Activated naive CD4-positive, alpha-beta T cell treated with anti-CD3 and anti-CD28 coated beads, Interleukin-2, amount 10 ng/mL, durations not matched to agents 7 days and 5 days (primary cell): ENCODE measurements around the gene CHI3L1.
"Not testable (repeated sequence)": the region's sequence is repeated elsewhere in the genome, so short reads cannot be mapped to it uniquely, and the experiment has no call there.

Experiments used
- CTCF ChIA-PET: fragments of 350-600 bp; sonication (Branson Sonifier 250); formaldehyde crosslinking; loops from one replicate; lab custom pipeline; 2021; ENCODE audit warnings: antibody characterized with exemption; lab: Charles Lee
- DNase-seq: peaks from one replicate; pipeline ENCODE4 v3.0.0-alpha.2; 2020
- H3K27ac Mint-ChIP-seq: one replicate; pipeline ENCODE4 v1.8.0; 2021; ENCODE audit warnings: mild to moderate bottlenecking, moderate library complexity, mixed read lengths
- H3K27me3 Mint-ChIP-seq: one replicate; pipeline ENCODE4 v1.8.0; 2021; ENCODE audit warnings: mild to moderate bottlenecking, mixed read lengths
- H3K36me3 Mint-ChIP-seq: one replicate; pipeline ENCODE4 v1.8.0; 2021; ENCODE audit warnings: mixed read lengths
- H3K4me1 Mint-ChIP-seq: one replicate; pipeline ENCODE4 v1.8.0; 2021; ENCODE audit warnings: mixed read lengths
- H3K4me3 Mint-ChIP-seq: one replicate; pipeline ENCODE4 v1.8.0; 2021; ENCODE audit warnings: mild to moderate bottlenecking, moderate library complexity, mixed read lengths
- H3K9me3 Mint-ChIP-seq: one replicate; pipeline ENCODE4 v1.8.0; 2021; ENCODE audit warnings: mixed read lengths

Gene CHI3L1

GRCh38 chr1:203186446-203187303 lies at the start of gene CHI3L1:
Gene CHI3L1, minus strand, starts transcription at chr1:203186704. Its CDS starts 81 bp downstream, at chr1:203186623.
- no peak within 1 kb of the TSS for H3K27ac Mint-ChIP-seq
- H3K27me3 Mint-ChIP-seq, result peaks cover 22% of the 10 kb centered on the region
- no peak for DNase-seq
- H3K4me1 Mint-ChIP-seq, result no peaks in the 10 kb centered on the region
- H3K4me3 Mint-ChIP-seq, result no peak within 1 kb of the TSS
- H3K36me3 Mint-ChIP-seq, result no peaks in the 10 kb centered on the region
- H3K9me3 Mint-ChIP-seq, result no peaks in the 10 kb centered on the region
- CTCF ChIA-PET, result no interaction called here

GRCh38 chr1:203234901-203235300 lies 48.4 kb upstream of the CHI3L1 start:
- CTCF ChIA-PET, H3K36me3 Mint-ChIP-seq, H3K27ac Mint-ChIP-seq, DNase-seq, H3K4me3 Mint-ChIP-seq, H3K4me1 Mint-ChIP-seq: not testable (repeated sequence)
- Mint-ChIP-seq H3K27me3 (peaks cover 53% of the 10 kb centered on the region), H3K9me3 (peaks cover 13% of the 10 kb centered on the region)

GRCh38 chr1:203229471-203230135 lies 43.1 kb upstream of the CHI3L1 start, which contains the start of gene CHIT1:
Gene CHIT1, minus strand, starts transcription at chr1:203229673. Its CDS starts 37 bp downstream, at chr1:203229636.
- H3K4me1 Mint-ChIP-seq, result no peaks in the 10 kb centered on the region
- H3K27me3 Mint-ChIP-seq, result peaks cover 67% of the 10 kb centered on the region
- no peak for DNase-seq
- CTCF ChIA-PET, result no interaction called here
- H3K27ac Mint-ChIP-seq, result no peak within 1 kb of the TSS
- H3K9me3 Mint-ChIP-seq, result peaks cover under 1% of the 10 kb centered on the region
- H3K36me3 Mint-ChIP-seq, result no peaks in the 10 kb centered on the region
- H3K4me3 Mint-ChIP-seq, result no peak within 1 kb of the TSS

GRCh38 chr1:203228670-203229069 lies 42.2 kb upstream of the CHI3L1 start:
- DNase-seq, result no peak
- Mint-ChIP-seq H3K9me3 (no peaks in the 10 kb centered on the region), H3K4me1 (no peaks in the 10 kb centered on the region), H3K36me3 (no peaks in the 10 kb centered on the region), H3K27me3 (peaks cover 66% of the 10 kb centered on the region), H3K27ac (no peak overlapping the region), H3K4me3 (no peak overlapping the region)
- CTCF ChIA-PET, result interaction anchor here (1.4 kb wide), 1 partner anchor 13 kb away, joined by 5 read pairs; no protein-coding TSS in a partner anchor

- no peak for DNase-seq
- Mint-ChIP-seq H3K4me1 (no peaks in the 10 kb centered on the region), H3K27ac (no peak overlapping the region), H3K27me3 (peaks cover 65% of the 10 kb centered on the region), H3K9me3 (no peaks in the 10 kb centered on the region), H3K4me3 (no peak overlapping the region), H3K36me3 (no peaks in the 10 kb centered on the region)
- CTCF ChIA-PET, result interaction anchor here (1.4 kb wide), 1 partner anchor 12 kb away, joined by 5 read pairs; no protein-coding TSS in a partner anchor
These were observed 41.0 kb upstream of the CHI3L1 start for GRCh38 chr1:203227371-203228083.

GRCh38 chr1:203225071-203225470 lies 38.6 kb upstream of the CHI3L1 start:
- Mint-ChIP-seq H3K27ac (no peak overlapping the region), H3K4me1 (no peaks in the 10 kb centered on the region), H3K36me3 (no peaks in the 10 kb centered on the region), H3K27me3 (peaks cover 60% of the 10 kb centered on the region), H3K4me3 (no peak overlapping the region), H3K9me3 (no peaks in the 10 kb centered on the region)
- DNase-seq, result no peak
- CTCF ChIA-PET, result interaction anchor here (1.4 to 1.5 kb wide), 2 partner anchors 9 to 116 kb away, joined by 3 to 5 read pairs; no protein-coding TSS in a partner anchor

GRCh38 chr1:203223012-203223775 lies 36.7 kb upstream of the CHI3L1 start:
- no peaks in the 10 kb centered on the region for H3K4me1 Mint-ChIP-seq
- no peak for DNase-seq
- no peak overlapping the region for H3K27ac Mint-ChIP-seq
- no peaks in the 10 kb centered on the region for H3K36me3 Mint-ChIP-seq
- H3K9me3 Mint-ChIP-seq, result no peaks in the 10 kb centered on the region
- H3K4me3 Mint-ChIP-seq, result no peak overlapping the region
- peaks cover 55% of the 10 kb centered on the region for H3K27me3 Mint-ChIP-seq
- CTCF ChIA-PET, result interaction anchor here (0.6 to 1.5 kb wide), 2 partner anchors 105 to 118 kb away, joined by 3 read pairs; no protein-coding TSS in a partner anchor

GRCh38 chr1:203219934-203220333 lies 33.4 kb upstream of the CHI3L1 start:
- H3K4me1 Mint-ChIP-seq, result no peaks in the 10 kb centered on the region
- no peak overlapping the region for H3K4me3 Mint-ChIP-seq
- H3K27me3 Mint-ChIP-seq, result peaks cover 63% of the 10 kb centered on the region
- no peaks in the 10 kb centered on the region for H3K9me3 Mint-ChIP-seq
- DNase-seq, result no peak
- CTCF ChIA-PET, result interaction anchor here (1.1 to 8.5 kb wide), 2 partner anchors 47 to 179 kb away, joined by 3 to 122 read pairs; no protein-coding TSS in a partner anchor
- no peak overlapping the region for H3K27ac Mint-ChIP-seq
- H3K36me3 Mint-ChIP-seq, result no peaks in the 10 kb centered on the region

GRCh38 chr1:203219171-203219570 lies 32.7 kb upstream of the CHI3L1 start:
- H3K4me3 Mint-ChIP-seq, result no peak overlapping the region
- H3K4me1 Mint-ChIP-seq, result no peaks in the 10 kb centered on the region
- H3K9me3 Mint-ChIP-seq, result no peaks in the 10 kb centered on the region
- H3K27me3 Mint-ChIP-seq, result peaks cover 66% of the 10 kb centered on the region
- H3K27ac Mint-ChIP-seq, result no peak overlapping the region
- CTCF ChIA-PET, result interaction anchor here (0.8 to 8.5 kb wide), 2 partner anchors 104 to 178 kb away, joined by 4 to 122 read pairs; no protein-coding TSS in a partner anchor
- H3K36me3 Mint-ChIP-seq, result no peaks in the 10 kb centered on the region
- no peak for DNase-seq

GRCh38 chr1:203217668-203218067 lies 31.2 kb upstream of the CHI3L1 start:
- Mint-ChIP-seq H3K36me3 (no peaks in the 10 kb centered on the region), H3K4me3 (no peak overlapping the region), H3K4me1 (no peaks in the 10 kb centered on the region), H3K9me3 (no peaks in the 10 kb centered on the region), H3K27me3 (peaks cover 64% of the 10 kb centered on the region), H3K27ac (no peak overlapping the region)
- DNase-seq, result no peak
- CTCF ChIA-PET, result interaction anchor here (1.1 to 8.5 kb wide), 7 partner anchors 10 to 177 kb away, joined by 3 to 122 read pairs (median 5); no protein-coding TSS in a partner anchor

- no peak for DNase-seq
- Mint-ChIP-seq H3K36me3 (no peaks in the 10 kb centered on the region), H3K4me1 (no peaks in the 10 kb centered on the region), H3K27me3 (peaks cover 63% of the 10 kb centered on the region), H3K9me3 (no peaks in the 10 kb centered on the region), H3K4me3 (no peak overlapping the region), H3K27ac (no peak overlapping the region)
- CTCF ChIA-PET, result interaction anchor here (1.1 to 8.5 kb wide), 12 partner anchors 9 to 176 kb away, joined by 3 to 122 read pairs (median 5); no protein-coding TSS in a partner anchor
These were observed 30.7 kb upstream of the CHI3L1 start for GRCh38 chr1:203217139-203217655.

GRCh38 chr1:203216274-203217138 lies 30.0 kb upstream of the CHI3L1 start:
- CTCF ChIA-PET, result interaction anchor here (0.6 to 8.5 kb wide), 31 partner anchors 8 to 195 kb away, joined by 3 to 122 read pairs (median 5); no protein-coding TSS in a partner anchor
- DNase-seq, result peak; percentile 66

More at GRCh38 chr1:203216274-203217138, 30.0 kb upstream of the CHI3L1 start:
- Mint-ChIP-seq H3K4me1 (no peaks in the 10 kb centered on the region), H3K27ac (no peak overlapping the region), H3K4me3 (no peak overlapping the region), H3K36me3 (no peaks in the 10 kb centered on the region), H3K9me3 (no peaks in the 10 kb centered on the region), H3K27me3 (peaks cover 56% of the 10 kb centered on the region)
